ENCODE results near the gene TMC8.

DNA sequence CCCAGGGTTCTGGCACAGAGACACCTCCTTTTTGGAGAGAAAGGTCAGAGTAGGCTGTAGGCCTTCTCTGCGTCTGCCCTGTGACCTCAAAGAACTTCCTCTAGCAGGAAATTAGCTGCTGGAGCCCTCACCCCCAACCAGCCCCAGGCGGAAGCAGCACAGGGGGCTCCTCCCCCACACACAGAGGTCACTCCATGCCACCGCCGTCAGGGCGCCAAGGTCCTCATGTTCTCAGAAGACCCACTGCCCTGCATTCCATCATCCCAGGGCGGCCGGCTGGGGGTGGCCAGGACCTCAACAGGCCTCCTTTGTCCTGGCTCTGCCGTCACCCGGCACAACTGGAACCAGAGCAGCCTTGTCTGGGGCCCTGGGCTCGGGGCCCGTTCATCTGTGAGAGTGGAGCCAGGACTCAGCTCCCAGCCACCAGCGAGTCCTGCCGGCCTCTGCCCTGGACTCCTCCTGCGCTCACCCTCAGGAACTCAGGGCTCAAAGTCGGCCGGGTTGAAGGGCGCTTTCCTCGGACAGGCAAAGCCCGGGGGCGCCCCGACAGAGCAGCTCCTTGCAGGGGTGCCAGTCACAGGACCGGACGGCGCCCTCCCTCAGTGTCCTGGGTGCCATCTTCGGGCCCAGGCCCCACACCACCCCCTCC lies 3.2 kb upstream of the TMC8 start:
- TF ChIP-seq, protein P1, sequence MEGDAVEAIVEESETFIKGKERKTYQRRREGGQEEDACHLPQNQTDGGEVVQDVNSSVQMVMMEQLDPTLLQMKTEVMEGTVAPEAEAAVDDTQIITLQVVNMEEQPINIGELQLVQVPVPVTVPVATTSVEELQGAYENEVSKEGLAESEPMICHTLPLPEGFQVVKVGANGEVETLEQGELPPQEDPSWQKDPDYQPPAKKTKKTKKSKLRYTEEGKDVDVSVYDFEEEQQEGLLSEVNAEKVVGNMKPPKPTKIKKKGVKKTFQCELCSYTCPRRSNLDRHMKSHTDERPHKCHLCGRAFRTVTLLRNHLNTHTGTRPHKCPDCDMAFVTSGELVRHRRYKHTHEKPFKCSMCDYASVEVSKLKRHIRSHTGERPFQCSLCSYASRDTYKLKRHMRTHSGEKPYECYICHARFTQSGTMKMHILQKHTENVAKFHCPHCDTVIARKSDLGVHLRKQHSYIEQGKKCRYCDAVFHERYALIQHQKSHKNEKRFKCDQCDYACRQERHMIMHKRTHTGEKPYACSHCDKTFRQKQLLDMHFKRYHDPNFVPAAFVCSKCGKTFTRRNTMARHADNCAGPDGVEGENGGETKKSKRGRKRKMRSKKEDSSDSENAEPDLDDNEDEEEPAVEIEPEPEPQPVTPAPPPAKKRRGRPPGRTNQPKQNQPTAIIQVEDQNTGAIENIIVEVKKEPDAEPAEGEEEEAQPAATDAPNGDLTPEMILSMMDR (IDR thresholded peaks at IDR 0.05; ENCODE audit: low read depth, low read length), result no peak
- TF ChIP-seq EZH2phosphoT487 (IDR thresholded peaks at IDR 0.05; ENCODE audit: low read depth), result no peak

All from OCI-LY3 (cell line).